ENCODE results near the gene SRSF12.
"Not testable (repeated sequence)": the region's sequence is repeated elsewhere in the genome, so short reads cannot be mapped to it uniquely, and the experiment has no call there.

The SRSF12 gene

GRCh38 chr6:89133981-89134380 is 16.1 kb upstream of the SRSF12 start:
- DNase-seq (ENCODE audit: extremely low read depth, insufficient read length): no peak
- no peaks in the 10 kb centered on the region for H3K36me3 ChIP-seq (ENCODE audit: control insufficient read depth, insufficient read depth, low read length)
- no peaks in the 10 kb centered on the region for H3K27me3 ChIP-seq (replicated peaks; ENCODE audit: control insufficient read depth, insufficient read depth, low read length)
- no peak overlapping the region for H3K4me3 ChIP-seq (replicated peaks; ENCODE audit: low read depth, low read length)
- no peak for TF ChIP-seq CTCF (IDR thresholded peaks at IDR 0.05; ENCODE audit: insufficient read depth, low read length, poor library complexity, severe bottlenecking)

- Histone ChIP-seq H3K36me3 (ENCODE audit: control insufficient read depth, insufficient read depth, low read length) (no peaks in the 10 kb centered on the region), H3K27me3 (replicated peaks; ENCODE audit: control insufficient read depth, insufficient read depth, low read length) (no peaks in the 10 kb centered on the region), H3K4me3 (replicated peaks; ENCODE audit: low read depth, low read length) (no peak overlapping the region)
- no peak for TF ChIP-seq CTCF (IDR thresholded peaks at IDR 0.05; ENCODE audit: insufficient read depth, low read length, poor library complexity, severe bottlenecking)
- DNase-seq (ENCODE audit: extremely low read depth, insufficient read length): no peak
Measured at GRCh38 chr6:89132057-89132456, 14.2 kb upstream of the SRSF12 start.

GRCh38 chr6:89131599-89131998 is 13.7 kb upstream of the SRSF12 start:
- TF ChIP-seq CTCF (IDR thresholded peaks at IDR 0.05; ENCODE audit: insufficient read depth, low read length, poor library complexity, severe bottlenecking): no peak
- no peaks in the 10 kb centered on the region for H3K27me3 ChIP-seq (replicated peaks; ENCODE audit: control insufficient read depth, insufficient read depth, low read length)
- H3K4me3 ChIP-seq (replicated peaks; ENCODE audit: low read depth, low read length): no peak overlapping the region
- no peak for DNase-seq (ENCODE audit: extremely low read depth, insufficient read length)
- H3K36me3 ChIP-seq (ENCODE audit: control insufficient read depth, insufficient read depth, low read length): no peaks in the 10 kb centered on the region

GRCh38 chr6:89128256-89128671 is 10.4 kb upstream of the SRSF12 start:
- H3K27me3 ChIP-seq (replicated peaks; ENCODE audit: control insufficient read depth, insufficient read depth, low read length); H3K4me3 ChIP-seq (replicated peaks; ENCODE audit: low read depth, low read length); DNase-seq (ENCODE audit: extremely low read depth, insufficient read length); H3K36me3 ChIP-seq (ENCODE audit: control insufficient read depth, insufficient read depth, low read length): not testable (repeated sequence)

GRCh38 chr6:89122625-89123024 is 4.8 kb upstream of the SRSF12 start:
- H3K4me3 ChIP-seq (replicated peaks; ENCODE audit: low read depth, low read length): no peak overlapping the region
- H3K27me3 ChIP-seq (replicated peaks; ENCODE audit: control insufficient read depth, insufficient read depth, low read length): no peaks in the 10 kb centered on the region
- H3K36me3 ChIP-seq (ENCODE audit: control insufficient read depth, insufficient read depth, low read length): no peaks in the 10 kb centered on the region
- peak; percentile 59 for TF ChIP-seq CTCF (IDR thresholded peaks at IDR 0.05; ENCODE audit: insufficient read depth, low read length, poor library complexity, severe bottlenecking)
- no peak for DNase-seq (ENCODE audit: extremely low read depth, insufficient read length)

- Histone ChIP-seq H3K36me3 (ENCODE audit: control insufficient read depth, insufficient read depth, low read length) (no peaks in the 10 kb centered on the region), H3K27me3 (replicated peaks; ENCODE audit: control insufficient read depth, insufficient read depth, low read length) (no peaks in the 10 kb centered on the region), H3K4me3 (replicated peaks; ENCODE audit: low read depth, low read length) (no peak overlapping the region)
- no peak for DNase-seq (ENCODE audit: extremely low read depth, insufficient read length)
- TF ChIP-seq CTCF (IDR thresholded peaks at IDR 0.05; ENCODE audit: insufficient read depth, low read length, poor library complexity, severe bottlenecking): no peak
Measured at GRCh38 chr6:89121934-89122333, 4.1 kb upstream of the SRSF12 start.

All from GM06990 (cell line).